GM12878 (cell line): ENCODE measurements around the gene TSPAN5. TPM values are rescaled to one million over a fixed set of nuclear protein-coding genes. Genes with fewer than 3 reads are reported as not detected.

Source experiments
- ATAC-seq: fragments of 200-7000 bp; cut with Tn5 transposase; 3 replicates; pipeline ENCODE4 v1.9.1; 2020; ENCODE audit warnings: mild to moderate bottlenecking, moderate library complexity
- BruUV-seq: library from RNA; stranded (reverse); fragments of 400-500 nt; replicated peaks from 2 replicates; lab custom pipeline; 2021; lab: Mats Ljungman, UMichigan
- CTCF ChIA-PET: fragments of 300-600 bp; sonication (Branson Sonifier 250); formaldehyde crosslinking; extraction: SDS; loops from one replicate; lab custom pipeline; 2021; ENCODE audit warnings: inconsistent platforms; lab: Yijun Ruan, JAX
- POLR2A ChIA-PET: fragments of 350-600 bp; formaldehyde crosslinking; extraction: SDS; loops from one replicate; lab custom pipeline; 2021; ENCODE audit warnings: inconsistent platforms; lab: Charles Lee
- RAD21 ChIA-PET: fragments of 300-600 bp; sonication (Branson Sonifier 250); formaldehyde crosslinking; loops from one replicate; lab custom pipeline; 2023; ENCODE audit warnings: antibody characterized with exemption; ENCODE audit not compliant: unreplicated experiment; lab: Charles Lee
- SMC1A ChIA-PET: fragments of 300-600 bp; sonication (Branson Sonifier 250); formaldehyde crosslinking; loops from one replicate; lab custom pipeline; 2023; ENCODE audit not compliant: unreplicated experiment, uncharacterized antibody; lab: Charles Lee
- DNase-seq: peaks from one replicate; pipeline ENCODE4 v3.0.0-alpha.2; 2011; ENCODE audit warnings: low read depth, low spot score
- FAIRE-seq: peaks from 3 replicates; lab custom pipeline; 2011; peaks lifted over from hg19 to GRCh38; lab: Jason Lieb, UNC
- H2AFZ ChIP-seq: 2 replicates; pipeline ENCODE4 v1.6.0; 2011; ENCODE audit warnings: low read depth, low read length, control low read depth; ENCODE audit not compliant: control insufficient read depth
- H3K27ac ChIP-seq: 2 replicates; pipeline ENCODE4 v1.5.1; 2011; ENCODE audit warnings: control low read depth; ENCODE audit not compliant: control insufficient read depth, insufficient read depth
- H3K27me3 ChIP-seq, 2 experiments: replicated peaks in 1 of 2; 2 replicates each; pipeline versions ENCODE4 v1.6.0 to v1.6.1; 2011; ENCODE audit warnings: low read length in 1 of 2; ENCODE audit not compliant: control insufficient read depth in 2 of 2, insufficient read depth in 2 of 2
- H3K36me3 ChIP-seq, 2 experiments: 2 replicates each; pipeline ENCODE4 v1.5.1; 2011; ENCODE audit warnings: low read length in 1 of 2; ENCODE audit not compliant: control insufficient read depth in 2 of 2, insufficient read depth in 2 of 2
- H3K4me1 ChIP-seq: 2 replicates; pipeline ENCODE4 v1.6.1; 2011; ENCODE audit warnings: mild to moderate bottlenecking, low read length, moderate library complexity, mixed read lengths; ENCODE audit not compliant: control insufficient read depth, insufficient read depth
- H3K4me2 ChIP-seq: 2 replicates; pipeline ENCODE4 v1.6.0; 2011; ENCODE audit warnings: control low read depth; ENCODE audit not compliant: control insufficient read depth, insufficient read depth
- H3K4me3 ChIP-seq: fragments of 200-600 bp; sonication (generic); 2 replicates; pipeline ENCODE4 v1.5.1; 2016
- H3K79me2 ChIP-seq: 2 replicates; pipeline ENCODE4 v1.6.0; 2011; ENCODE audit warnings: low read length; ENCODE audit not compliant: control insufficient read depth, insufficient read depth
- H3K9ac ChIP-seq: 2 replicates; pipeline ENCODE4 v1.8.0; 2011; ENCODE audit warnings: low read length, control low read depth, mixed read lengths; ENCODE audit not compliant: control insufficient read depth, insufficient read depth
- H3K9me3 ChIP-seq: replicated peaks from 3 replicates; pipeline ENCODE4 v1.5.1; 2011; ENCODE audit warnings: mild to moderate bottlenecking, low read length; ENCODE audit not compliant: control insufficient read depth, insufficient read depth
- H4K20me1 ChIP-seq: 2 replicates; pipeline ENCODE4 v1.6.0; 2011; ENCODE audit not compliant: control insufficient read depth, insufficient read depth
- CTCF ChIP-seq, 3 experiments: IDR thresholded peaks in 2 of 3; conservative IDR thresholded peaks in 1 of 3; 2 replicates each; pipeline ENCODE4 v1.5.1; 2011; ENCODE audit warnings: low read depth in 3 of 3, low read length in 3 of 3, mild to moderate bottlenecking in 3 of 3, control low read depth in 2 of 3, moderate library complexity in 2 of 3, inconsistent platforms in 1 of 3, mixed read lengths in 1 of 3; ENCODE audit not compliant: control insufficient read depth in 2 of 3, insufficient read depth in 1 of 3; ENCODE audit errors: extremely low read depth in 1 of 3
- EP300 ChIP-seq, 2 experiments: fragments of 150-350 bp in 1 of 2; IDR thresholded peaks; 2 replicates each; pipeline ENCODE4 v1.6.1; 2011 to 2012; ENCODE audit warnings: low read depth in 2 of 2, low read length in 2 of 2, borderline replicate concordance in 1 of 2, improper control_type of control experiment in 1 of 2, inconsistent platforms in 1 of 2; ENCODE audit not compliant: control insufficient read depth in 1 of 2
- IKZF1 ChIP-seq: fragments of 450-650 bp; conservative IDR thresholded peaks from 2 replicates; pipeline ENCODE4 v1.6.1; 2017; ENCODE audit warnings: antibody characterized with exemption, mild to moderate bottlenecking
- IRF4 ChIP-seq: IDR thresholded peaks from 2 replicates; pipeline ENCODE4 v1.6.1; 2011; ENCODE audit warnings: low read depth, low read length
- IRF5 ChIP-seq: fragments of 450-650 bp; IDR thresholded peaks from 2 replicates; pipeline ENCODE4 v1.6.1; 2017; ENCODE audit warnings: borderline replicate concordance
- MYB ChIP-seq: fragments of 150-350 bp; IDR thresholded peaks from 2 replicates; pipeline ENCODE4 v1.6.1; 2014; ENCODE audit warnings: mild to moderate bottlenecking, low read depth, low read length, borderline replicate concordance
- NFYA ChIP-seq: IDR thresholded peaks from 2 replicates; pipeline ENCODE4 v1.6.1; 2011; ENCODE audit warnings: low read depth, mild to moderate bottlenecking, low read length, improper control_type of control experiment, borderline replicate concordance
- NR2C1 ChIP-seq: fragments of 450-650 bp; IDR thresholded peaks from 2 replicates; pipeline ENCODE4 v1.6.1; 2017; ENCODE audit warnings: antibody characterized with exemption, mild to moderate bottlenecking, moderate library complexity
- PAX5 ChIP-seq: IDR thresholded peaks from 2 replicates; pipeline ENCODE4 v1.6.1; 2011; ENCODE audit warnings: low read depth, low read length, borderline replicate concordance
- RELA ChIP-seq: fragments of 450-650 bp; IDR thresholded peaks from 2 replicates; pipeline ENCODE4 v1.8.0; 2014; ENCODE audit warnings: borderline replicate concordance; ENCODE audit not compliant: partially characterized antibody
- RUNX3 ChIP-seq: IDR thresholded peaks from 2 replicates; pipeline ENCODE4 v1.6.1; 2012; ENCODE audit warnings: low read length, inconsistent platforms
- SMAD5 ChIP-seq: IDR thresholded peaks from 2 replicates; pipeline ENCODE4 v1.6.1; 2016; ENCODE audit warnings: antibody characterized with exemption, low read depth
- TCF7 ChIP-seq: IDR thresholded peaks from 2 replicates; pipeline ENCODE4 v1.6.1; 2014; ENCODE audit warnings: antibody characterized with exemption, borderline replicate concordance
- ZNF592 ChIP-seq: fragments of 450-650 bp; IDR thresholded peaks from 2 replicates; pipeline ENCODE4 v1.6.1; 2017; ENCODE audit warnings: mild to moderate bottlenecking, moderate library complexity
- WGBS: methylation state at CpG from one replicate; pipeline ENCODE4 v1.1.6; 2016; ENCODE audit warnings: low lambda C conversion rate; ENCODE audit not compliant: insufficient replicate concordance, insufficient coverage; ENCODE audit errors: missing lambda C conversion rate; 5-methylcytosine and 5-hydroxymethylcytosine counted together
- in situ Hi-C: fragments of 300-500 bp; cut with MboI; formaldehyde crosslinking; loops from 9 replicates; pipeline ENCODE4 v1.14.3; 2018; ENCODE audit warnings: mixed read lengths
- intact Hi-C: fragments of 100-400 bp; cut with micrococcal nuclease; formaldehyde crosslinking; loops from one replicate; pipeline ENCODE4 v1.14.2; 2022; ENCODE audit not compliant: unreplicated experiment
- polyA plus RNA-seq, 11 experiments: library from polyadenylated mRNA; depleted of rRNA in 4 of 11; unstranded in 6 of 11; stranded (reverse) in 5 of 11; fragments of >200 nt; fragmentation: Nextera tagmentation in 4 of 11; fragmentation: Illumina TruSeq in 1 of 11; extraction: Ambion mirVana in 4 of 11; extraction: Trizol in 1 of 11; gene quantifications; 1 replicate in 1 of 11; 2 replicates in 10 of 11; pipeline versions ENCODE4 v1.2.1 to v1.2.3, GENCODE V29; 2011 to 2016; ENCODE audit warnings: inconsistent platforms in 2 of 11, missing spikeins in 2 of 11, low read depth in 1 of 11
- total RNA-seq, 4 experiments: library from RNA; depleted of rRNA in 3 of 4; stranded (reverse); fragments of >200 nt in 3 of 4; fragmentation: Illumina TruSeq in 1 of 4; extraction: Trizol in 1 of 4; gene quantifications; 2 replicates each; pipeline versions ENCODE4 v1.2.1 to v1.2.3, GENCODE V29; 2013 to 2021

TSPAN5 gene
- total and polyA plus RNA-seq, 10 of the 15 experiments (the other 5 are each of a cell fraction or from before 2014, with no cell fraction given) = 0.09 to 8.2 (median 0.27) TPM

- H3K4me2 ChIP-seq = no peak overlapping the region
- no peaks in the 10 kb centered on the region; the same call in 2 of the 3 replicates for H3K9me3 ChIP-seq
- H3K4me1 ChIP-seq = no peaks in the 10 kb centered on the region
- FAIRE-seq = no peak
- ChIA-PET CTCF (no interaction called here), SMC1A (no interaction called here), POLR2A (interaction anchor here (1.0 kb wide), 1 partner anchor 15 kb away, joined by 3 read pairs; no protein-coding TSS in a partner anchor), RAD21 (interaction anchor here (1.0 kb wide), 1 partner anchor 219 kb away, joined by 3 read pairs; no protein-coding TSS in a partner anchor)
- in situ Hi-C loops = no loop called here
- intact Hi-C loops = no loop called here
- TF ChIP-seq CTCF (IDR thresholded peaks at IDR 0.05 in 2 of 3, conservative IDR thresholded peaks at IDR 0.05 in 1 of 3; ENCODE audit: control insufficient read depth in 2 of 3, extremely low read depth in 1 of 3, insufficient read depth in 1 of 3, low read depth in 3 of 3, low read length in 3 of 3) (no peak), IKZF1 (no peak), PAX5 (no peak), RELA (no peak), EP300 (IDR thresholded peaks at IDR 0.05; ENCODE audit: borderline replicate concordance in 1 of 2, control insufficient read depth in 1 of 2, low read depth in 2 of 2, low read length in 2 of 2) (no peak), ZNF592 (no peak), IRF5 (no peak), IRF4 (no peak), TCF7 (no peak), MYB (no peak), NFYA (no peak), SMAD5 (no peak), RUNX3 (no peak), NR2C1 (no peak)
- H4K20me1 ChIP-seq = no peaks in the 10 kb centered on the region
- BruUV-seq = no TSS peak
- WGBS = 0% methylated on average over 1 of the region's 1 CpG
- no peaks in the 10 kb centered on the region for H3K79me2 ChIP-seq
- no peak overlapping the region for H2AFZ ChIP-seq
- H3K27ac ChIP-seq = no peak overlapping the region
- DNase-seq = no peak
- H3K36me3 ChIP-seq = no peaks in the 10 kb centered on the region
- H3K27me3 ChIP-seq = peaks cover 0 to under 1% of the 10 kb centered on the region in 2 experiments; a peak in 1 of 4 replicates
- no peak overlapping the region for H3K9ac ChIP-seq
- H3K4me3 ChIP-seq = no peak overlapping the region
- no peak for ATAC-seq
These were observed 28.4 kb upstream of the TSPAN5 start for GRCh38 chr4:98686847-98687246.
